HFFc6 (cell line): ENCODE data around the gene UBL3. TPM values are rescaled to one million over a fixed set of nuclear protein-coding genes. Genes with fewer than 3 reads are reported as not detected.

ENCODE experiments used
- DNase-seq: peaks from one replicate; pipeline ENCODE4 v3.0.0-alpha.2; 2018
- H3K27ac Mint-ChIP-seq: 2 replicates; pipeline ENCODE4 v1.8.0; 2020; ENCODE audit warnings: mild to moderate bottlenecking, mixed read lengths
- H3K27me3 Mint-ChIP-seq: 2 replicates; pipeline ENCODE4 v1.8.0; 2021; ENCODE audit warnings: mild to moderate bottlenecking, moderate library complexity, mixed read lengths; ENCODE audit not compliant: insufficient read depth
- H3K36me3 Mint-ChIP-seq: 2 replicates; pipeline ENCODE4 v1.8.0; 2021; ENCODE audit warnings: low read depth, mixed read lengths
- H3K4me1 Mint-ChIP-seq: 2 replicates; pipeline ENCODE4 v1.8.0; 2020; ENCODE audit warnings: low read depth, mixed read lengths
- H3K4me3 Mint-ChIP-seq: 2 replicates; pipeline ENCODE4 v1.8.0; 2020; ENCODE audit warnings: mild to moderate bottlenecking, moderate library complexity, mixed read lengths
- H3K9me3 Mint-ChIP-seq: 2 replicates; pipeline ENCODE4 v1.8.0; 2020; ENCODE audit warnings: mild to moderate bottlenecking, mixed read lengths
- CTCF ChIP-seq: fragments of 200-600 bp; sonication (generic); IDR thresholded peaks from 2 replicates; pipeline ENCODE4 v1.5.0; 2021; ENCODE audit warnings: antibody characterized with exemption, mild to moderate bottlenecking
- total RNA-seq, 6 experiments: library from RNA; stranded (reverse); fragmentation: NEBNext Ultra II Directional; extraction: Animal tissue kit (Norgen Biotek cat#: 25700); gene quantifications; 2 replicates in 1 of 6; 3 replicates in 5 of 6; pipeline ENCODE4 v1.2.3, GENCODE V29; 2021

The UBL3 gene
- total RNA-seq, 6 experiments from 2014 or later, result 38.0 to 57.4 (median 44.6) TPM

DNA sequence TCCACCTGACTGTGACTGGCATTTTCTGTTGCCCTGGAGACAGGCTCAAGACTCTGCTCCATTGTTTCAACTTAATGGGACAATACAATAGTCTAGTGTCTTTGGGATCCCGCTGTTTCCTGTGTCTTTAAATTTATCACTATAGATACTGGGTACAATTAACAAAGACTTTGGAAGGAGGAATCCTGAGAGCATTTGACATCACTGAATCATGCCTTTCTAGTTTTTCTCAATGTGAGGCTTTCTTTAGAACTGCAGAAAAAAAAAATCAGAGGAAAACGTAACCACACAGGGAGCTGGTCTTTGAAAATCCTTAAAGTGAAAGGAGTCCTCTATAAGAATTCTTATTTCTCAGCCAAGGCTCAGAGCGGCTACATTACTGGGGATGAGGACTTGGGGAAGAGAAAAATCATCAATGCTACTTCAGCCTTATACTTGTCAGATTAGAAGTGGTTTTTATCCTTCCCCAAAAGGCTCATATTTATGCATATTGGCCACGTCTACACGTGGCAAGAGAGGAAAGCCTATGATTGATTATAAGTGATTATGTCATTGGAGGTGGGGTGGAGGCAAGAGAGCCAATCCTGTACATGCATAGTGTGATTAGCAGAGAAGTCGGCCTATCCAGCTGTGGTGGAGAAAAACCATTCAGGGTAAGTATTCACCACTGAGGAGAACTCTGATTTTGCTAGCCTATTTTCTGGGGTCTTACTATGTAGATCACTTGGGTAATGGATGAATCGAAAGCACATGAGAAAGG, 34.4 kb upstream of the UBL3 start:
- H3K4me1 Mint-ChIP-seq, result peaks cover 16% of the 10 kb centered on the region
- H3K27ac Mint-ChIP-seq, result no peak overlapping the region
- no peaks in the 10 kb centered on the region for H3K9me3 Mint-ChIP-seq
- no peak for DNase-seq
- H3K27me3 Mint-ChIP-seq, result no peaks in the 10 kb centered on the region; the same call in 1 of the 2 replicates
- no peak for TF ChIP-seq CTCF
- no peak overlapping the region for H3K4me3 Mint-ChIP-seq
- no peaks in the 10 kb centered on the region for H3K36me3 Mint-ChIP-seq

DNA sequence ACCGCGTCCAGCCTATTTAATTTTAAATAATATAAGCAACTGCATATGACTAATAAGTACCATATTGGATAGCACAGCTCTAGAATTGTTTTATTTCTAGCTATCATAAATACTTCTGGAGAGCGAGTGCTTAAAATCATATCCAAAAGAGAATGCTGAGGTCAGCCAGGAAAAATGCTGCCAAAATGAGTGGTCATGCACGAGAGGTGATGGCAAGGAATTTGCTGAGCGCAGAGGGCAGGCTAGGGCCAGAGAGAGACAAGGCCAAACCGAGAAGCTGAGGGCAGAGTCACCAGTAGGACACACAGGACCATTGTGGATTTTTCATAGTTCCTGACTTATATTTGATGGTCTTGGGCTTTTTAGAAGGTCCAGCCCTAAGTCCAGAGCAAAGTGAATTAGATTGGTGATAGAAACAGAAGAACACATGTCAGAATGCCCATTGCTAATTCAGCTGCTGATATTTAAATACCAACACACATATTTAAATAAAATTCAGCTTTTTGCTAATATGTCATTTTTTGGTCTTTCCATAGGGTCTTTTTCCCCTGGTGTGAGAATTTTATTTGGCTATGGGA, 33.6 kb upstream of the UBL3 start:
- H3K27ac Mint-ChIP-seq, result no peak overlapping the region
- no peak for TF ChIP-seq CTCF
- DNase-seq, result no peak
- no peaks in the 10 kb centered on the region; the same call in 1 of the 2 replicates for H3K27me3 Mint-ChIP-seq
- H3K9me3 Mint-ChIP-seq, result no peaks in the 10 kb centered on the region
- H3K36me3 Mint-ChIP-seq, result no peaks in the 10 kb centered on the region
- no peak overlapping the region for H3K4me3 Mint-ChIP-seq
- H3K4me1 Mint-ChIP-seq, result peaks cover 16% of the 10 kb centered on the region

- DNase-seq, result no peak
- no peak overlapping the region for H3K4me3 Mint-ChIP-seq
- no peaks in the 10 kb centered on the region for H3K4me1 Mint-ChIP-seq
- peaks cover 3% of the 10 kb centered on the region for H3K27me3 Mint-ChIP-seq
- no peak overlapping the region for H3K27ac Mint-ChIP-seq
- no peaks in the 10 kb centered on the region for H3K36me3 Mint-ChIP-seq
- no peaks in the 10 kb centered on the region for H3K9me3 Mint-ChIP-seq
- no peak for TF ChIP-seq CTCF
These were observed 31.7 kb upstream of the UBL3 start for GRCh38 chr13:29882076-29882475.

GRCh38 chr13:29878101-29878500, 27.7 kb upstream of the UBL3 start:
- Mint-ChIP-seq H3K9me3 (no peaks in the 10 kb centered on the region), H3K27me3 (peaks cover 3% of the 10 kb centered on the region; the same call in 1 of the 2 replicates), H3K4me1 (peaks cover 9% of the 10 kb centered on the region), H3K27ac (no peak overlapping the region), H3K4me3 (no peak overlapping the region), H3K36me3 (no peaks in the 10 kb centered on the region)
- no peak for TF ChIP-seq CTCF
- no peak for DNase-seq

DNA sequence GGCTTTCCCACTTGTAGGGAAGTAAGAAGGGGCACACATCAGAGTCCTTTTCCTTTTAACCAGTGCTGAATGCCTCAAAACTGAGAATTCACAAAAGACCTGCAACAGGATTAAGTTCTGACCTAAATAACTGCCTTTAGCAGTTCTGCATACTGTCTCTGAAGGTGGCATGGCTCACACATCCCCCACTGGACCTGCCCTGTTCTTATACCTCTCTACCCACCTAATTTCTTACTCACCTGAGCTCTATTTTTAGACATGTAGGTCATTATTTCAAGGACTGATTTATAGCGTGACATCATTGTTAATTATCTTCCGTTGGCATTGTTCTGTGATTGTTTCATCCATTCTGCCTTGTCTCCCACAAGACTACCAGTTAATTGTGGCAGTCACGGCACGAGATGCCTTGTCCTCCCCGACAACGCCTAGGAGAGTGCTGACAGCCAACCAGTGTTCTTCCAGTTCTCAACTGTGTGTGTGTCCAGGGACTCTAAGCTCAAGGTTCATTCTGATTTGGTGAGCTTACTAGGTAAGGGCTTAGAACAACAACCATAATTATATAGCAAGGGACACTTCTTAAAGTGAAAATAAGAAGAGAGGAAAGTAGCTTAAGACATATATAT, 27.1 kb upstream of the UBL3 start:
- Mint-ChIP-seq H3K9me3 (no peaks in the 10 kb centered on the region), H3K4me3 (no peak overlapping the region), H3K4me1 (peaks cover 9% of the 10 kb centered on the region), H3K27ac (no peak overlapping the region), H3K36me3 (no peaks in the 10 kb centered on the region), H3K27me3 (peaks cover 3% of the 10 kb centered on the region; the same call in 1 of the 2 replicates)
- DNase-seq, result no peak
- no peak for TF ChIP-seq CTCF
